HG02885 (cell line): ENCODE results near the gene ZBTB7B.

Experiments used
- ATAC-seq: cut with Tn5 transposase; IDR thresholded peaks from one replicate; pipeline ENCODE4 v1.9.1; 2021; ENCODE audit warnings: mild to moderate bottlenecking; ENCODE audit not compliant: unreplicated experiment, poor library complexity

ZBTB7B gene

DNA sequence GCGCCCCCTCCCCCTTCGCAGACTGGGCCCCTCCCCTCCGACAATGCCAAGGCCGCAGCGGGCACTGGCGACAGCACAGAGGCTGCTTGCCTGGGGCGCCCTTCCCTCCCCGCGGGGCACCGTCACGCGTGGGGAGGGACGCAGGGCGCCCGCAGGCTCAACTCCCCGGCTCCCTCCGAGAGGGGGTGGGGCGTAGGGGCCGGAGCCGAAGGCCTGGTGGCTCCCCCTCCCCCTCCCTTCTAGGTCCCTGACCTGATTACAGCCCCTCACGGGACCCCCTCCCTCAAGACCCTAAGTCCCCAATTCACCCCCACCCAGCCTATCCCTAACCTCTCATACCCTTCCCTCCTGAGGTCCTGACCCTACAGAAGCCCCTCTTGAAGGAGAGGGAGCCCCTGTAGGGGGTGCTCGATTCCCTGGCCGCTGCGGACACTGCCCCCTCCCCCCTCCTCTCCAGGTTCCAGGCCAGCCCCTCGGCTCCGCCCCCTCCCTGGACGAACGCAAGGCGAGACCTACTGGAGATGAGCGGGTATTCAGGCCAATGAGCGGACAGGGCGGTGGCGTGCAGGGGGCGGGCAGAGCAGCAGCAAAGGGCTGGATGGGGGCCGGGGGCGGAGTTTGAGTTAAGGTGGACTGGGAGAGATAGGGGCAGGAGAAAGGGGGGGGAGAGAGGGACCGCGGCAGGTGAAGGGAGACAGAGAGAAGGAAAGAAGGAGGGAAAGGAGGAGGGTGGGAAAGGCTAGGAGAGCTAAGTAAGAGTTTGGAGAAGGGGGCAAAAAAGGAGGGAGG lies 733 bp upstream of the ZBTB7B start:
- peak; percentile 70 for ATAC-seq

DNA sequence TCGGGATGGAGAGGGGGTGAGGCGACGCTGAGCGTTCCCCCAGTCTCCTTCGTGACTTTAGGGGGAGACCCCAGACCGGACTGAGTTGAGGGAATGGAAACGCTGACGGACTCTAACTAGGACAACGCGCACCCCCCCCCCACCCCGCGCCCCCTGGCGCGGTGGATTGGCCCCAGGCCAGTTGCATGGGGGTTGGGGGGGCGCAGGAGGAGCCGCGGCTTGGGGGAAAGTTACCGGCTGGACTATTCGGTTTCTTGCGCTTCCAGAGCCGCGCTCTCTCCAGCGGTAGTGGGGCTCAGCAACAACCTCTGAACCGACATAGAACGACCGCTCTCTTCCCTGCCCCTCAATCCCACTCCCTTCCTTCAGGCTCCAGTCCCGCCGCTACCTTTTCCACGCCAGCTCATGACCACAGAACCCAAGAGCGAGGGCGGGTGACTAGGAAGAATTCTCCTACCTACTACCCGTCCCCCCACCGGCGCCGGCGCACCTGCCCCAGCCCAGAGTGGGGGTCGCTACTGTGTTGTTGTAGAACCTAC lies 694 bp downstream of the ZBTB7B start:
- ATAC-seq: no peak

DNA sequence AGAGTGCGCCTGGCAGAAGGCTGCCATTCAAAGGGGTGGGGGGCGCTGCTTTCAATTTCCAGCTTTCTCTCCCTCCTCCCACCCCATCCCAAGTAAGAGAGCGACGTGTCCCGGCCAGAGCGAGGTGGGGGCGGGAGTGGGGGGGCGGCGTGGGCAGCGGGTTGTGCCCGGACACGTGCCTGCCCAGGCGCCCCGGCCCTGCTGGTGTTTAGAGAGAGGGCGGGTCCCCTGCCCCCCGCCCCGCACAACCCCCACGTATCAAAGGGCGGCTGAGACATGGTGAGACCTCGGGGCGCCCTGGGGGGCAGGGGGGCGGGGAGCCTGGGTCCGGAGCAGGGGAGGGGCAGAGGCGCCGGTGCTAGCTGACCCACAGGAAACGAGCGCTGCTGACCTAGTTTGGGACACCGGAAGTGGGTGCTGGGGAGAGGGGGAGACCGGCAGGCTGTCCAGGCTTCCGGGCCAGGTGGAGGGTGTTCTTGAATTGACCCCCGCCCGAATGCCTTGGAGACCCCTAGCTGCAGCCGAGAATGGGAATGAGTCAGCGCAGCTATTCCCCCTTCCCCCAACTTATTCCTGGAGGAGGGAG lies 1.3 kb downstream of the ZBTB7B start:
- no peak for ATAC-seq

DNA sequence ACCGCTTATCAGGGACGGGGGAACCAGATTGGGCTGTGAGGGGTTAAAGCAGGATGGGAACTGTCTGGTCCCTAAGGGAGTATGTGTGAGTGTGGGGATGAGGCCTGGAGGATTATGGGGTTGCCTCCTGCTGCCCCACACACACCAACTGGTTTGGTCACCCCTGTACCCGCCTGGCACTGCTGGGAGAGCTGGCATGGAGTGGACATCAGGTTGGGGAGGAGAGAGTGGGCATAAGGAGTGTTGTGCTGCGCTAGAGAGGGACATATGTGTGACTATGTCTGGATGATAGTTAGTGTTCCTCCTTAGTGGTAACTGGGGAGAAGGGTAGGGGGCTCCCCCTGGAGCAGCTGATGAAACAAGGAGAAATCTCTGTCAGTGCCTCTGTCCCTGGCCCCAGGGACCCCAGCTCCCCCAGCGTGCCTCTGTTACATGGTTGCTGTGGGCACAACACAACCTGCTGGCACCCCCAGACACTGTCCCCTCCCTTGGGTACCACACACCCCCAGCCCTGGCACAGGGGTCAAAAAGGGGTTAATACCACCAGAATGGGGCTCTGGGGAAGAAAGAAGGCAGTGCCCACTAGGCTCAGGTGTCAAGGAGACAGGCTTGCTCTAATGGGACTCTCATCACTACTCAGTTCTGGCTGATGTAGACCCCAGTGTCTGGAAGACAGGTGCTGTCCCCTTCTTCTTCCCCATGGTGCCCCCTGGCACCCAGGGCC lies 1.9 kb downstream of the ZBTB7B start:
- ATAC-seq: no peak

DNA sequence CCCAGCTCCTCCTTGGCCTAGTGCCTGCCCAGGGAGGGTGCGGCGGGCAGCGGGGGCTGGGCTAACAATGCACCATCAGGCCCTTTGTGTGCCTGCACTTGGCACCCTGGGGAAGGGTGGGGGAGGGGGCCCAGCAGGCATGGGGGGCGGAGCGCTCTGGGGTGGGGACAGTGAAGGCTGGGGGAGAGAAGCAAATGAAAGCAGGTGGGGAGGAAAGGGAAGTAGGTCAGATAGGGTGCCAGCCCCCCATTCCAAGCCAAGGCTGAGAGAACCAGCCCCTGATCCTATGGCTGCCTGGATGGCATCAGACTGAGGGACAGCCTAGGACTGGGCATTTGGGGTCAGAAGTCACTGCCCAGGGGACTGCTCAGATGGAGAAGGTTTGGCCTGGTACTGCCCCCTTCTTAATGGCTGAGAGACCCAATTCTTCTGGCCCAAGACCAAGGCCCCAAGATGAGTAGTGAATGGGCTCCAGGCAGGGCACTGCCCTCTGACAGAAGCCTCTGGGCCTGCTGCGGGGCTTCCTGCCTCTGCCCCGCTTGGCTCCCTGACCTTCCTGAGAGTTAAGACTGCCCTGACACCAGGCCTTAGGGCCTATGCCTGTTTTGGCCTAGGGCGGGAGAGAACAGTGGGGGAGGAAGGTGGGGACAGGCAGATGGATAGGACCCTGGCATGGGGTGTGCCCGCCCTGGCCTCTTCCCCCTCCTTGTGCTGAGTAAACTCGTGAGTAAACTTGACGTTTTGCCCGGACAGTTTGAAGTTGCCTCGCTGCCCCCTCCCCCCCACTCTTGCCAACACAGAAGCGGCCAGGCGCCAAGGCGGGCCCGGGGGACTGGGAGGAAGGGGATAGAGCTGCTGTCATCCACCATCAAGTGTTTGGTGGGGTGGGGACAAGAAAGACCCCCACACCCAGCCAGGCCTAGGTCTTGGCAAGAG lies 2.7 kb downstream of the ZBTB7B start:
- ATAC-seq: no peak

DNA sequence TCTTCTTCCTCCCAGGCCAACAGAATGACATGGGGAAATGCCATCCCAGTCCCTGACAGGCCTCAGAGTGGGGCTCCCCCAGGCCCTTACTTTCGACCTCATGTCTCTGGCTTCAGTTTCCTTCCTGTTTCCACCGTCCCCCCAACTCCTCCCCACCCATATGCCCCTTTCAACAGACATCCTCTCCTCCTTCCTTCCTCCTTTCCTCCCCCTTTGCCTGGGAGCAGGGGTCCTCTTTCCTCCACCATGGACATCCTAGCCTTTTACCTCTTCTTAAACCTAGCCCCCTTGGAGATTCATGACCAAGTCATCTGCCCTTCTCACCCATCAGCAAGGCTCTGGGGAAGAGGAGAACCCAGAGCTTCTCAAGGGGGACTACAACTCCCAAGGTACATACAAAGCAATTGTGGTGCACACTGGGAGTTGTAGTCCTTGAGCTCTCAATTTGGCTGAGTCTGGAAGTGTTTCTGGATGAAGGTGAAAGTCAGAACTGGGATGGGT lies 4.0 kb downstream of the ZBTB7B start:
- ATAC-seq: no peak

DNA sequence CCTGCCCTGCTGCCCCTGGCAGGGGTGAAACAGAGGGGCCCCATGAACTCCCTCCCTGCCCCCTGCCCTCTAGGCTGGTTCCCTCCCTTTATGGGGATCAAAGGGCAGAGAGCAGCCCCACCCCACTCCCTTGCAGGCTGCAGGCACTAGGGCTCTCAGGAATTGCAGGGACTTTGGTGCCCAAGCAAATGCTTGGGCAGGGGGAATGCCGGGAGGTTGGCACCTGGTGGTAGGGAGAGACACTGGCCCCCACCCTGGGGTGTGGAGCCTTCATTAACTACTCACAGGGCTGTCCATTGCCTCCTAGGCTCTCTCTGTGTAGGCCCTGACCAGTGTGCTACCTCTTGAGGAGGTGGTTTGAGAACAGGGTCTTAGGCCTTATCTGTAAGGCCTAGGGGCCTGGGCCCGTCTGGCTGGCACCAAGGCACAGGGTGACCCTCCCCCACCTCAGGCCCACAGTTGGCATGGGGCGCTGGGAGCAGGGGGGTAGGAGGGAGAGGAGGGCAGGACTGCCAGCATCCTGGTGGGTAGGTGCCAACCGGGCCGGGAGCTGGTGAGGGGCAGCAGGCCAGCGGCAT lies 4.7 kb downstream of the ZBTB7B start:
- ATAC-seq: no peak

DNA sequence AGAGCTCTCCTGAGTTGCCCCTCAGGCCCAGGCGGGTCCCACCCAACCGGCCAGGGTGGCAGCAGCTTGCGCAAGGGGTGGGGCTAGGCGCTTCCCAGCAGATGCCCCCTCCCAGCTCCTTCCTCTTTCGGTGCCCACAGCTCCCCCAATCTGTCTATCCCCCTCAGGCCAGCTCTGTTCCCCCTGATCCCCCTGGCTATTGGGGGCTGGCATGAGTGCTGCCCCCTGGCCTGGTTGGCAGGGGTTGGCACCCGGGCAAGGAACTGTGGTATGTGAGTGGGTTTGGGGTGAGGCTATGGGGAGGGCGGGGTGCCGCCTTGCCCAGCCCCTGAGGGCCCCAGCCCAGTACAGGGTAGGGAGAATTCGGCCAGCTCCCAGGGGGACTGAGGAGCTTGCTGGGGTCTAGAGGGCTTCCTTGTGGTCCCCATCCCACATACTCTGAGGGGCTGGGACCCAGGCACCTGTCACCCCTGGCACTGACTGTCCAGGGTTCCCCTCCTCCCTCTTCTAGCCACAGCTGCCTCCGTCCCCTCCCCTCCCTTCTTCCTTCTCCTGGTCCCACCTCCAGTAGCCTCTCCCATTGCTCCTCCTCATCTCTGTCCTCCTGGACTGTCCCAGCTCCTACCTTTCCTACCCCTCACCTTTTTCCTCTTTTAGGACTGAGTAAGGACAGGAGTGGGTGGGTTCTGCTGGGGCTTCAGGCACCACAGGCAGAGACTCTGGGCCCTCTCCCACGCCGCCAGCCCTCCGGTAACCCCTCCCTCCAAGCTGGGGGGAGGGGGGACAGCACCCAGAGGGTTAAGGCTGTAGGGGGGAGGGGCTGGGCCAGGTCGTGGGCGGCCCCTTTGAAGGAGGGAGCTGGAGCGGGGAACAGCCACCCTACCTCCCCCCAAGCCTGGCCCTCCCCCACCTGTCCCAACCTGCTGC lies 5.7 kb downstream of the ZBTB7B start:
- ATAC-seq: no peak

DNA sequence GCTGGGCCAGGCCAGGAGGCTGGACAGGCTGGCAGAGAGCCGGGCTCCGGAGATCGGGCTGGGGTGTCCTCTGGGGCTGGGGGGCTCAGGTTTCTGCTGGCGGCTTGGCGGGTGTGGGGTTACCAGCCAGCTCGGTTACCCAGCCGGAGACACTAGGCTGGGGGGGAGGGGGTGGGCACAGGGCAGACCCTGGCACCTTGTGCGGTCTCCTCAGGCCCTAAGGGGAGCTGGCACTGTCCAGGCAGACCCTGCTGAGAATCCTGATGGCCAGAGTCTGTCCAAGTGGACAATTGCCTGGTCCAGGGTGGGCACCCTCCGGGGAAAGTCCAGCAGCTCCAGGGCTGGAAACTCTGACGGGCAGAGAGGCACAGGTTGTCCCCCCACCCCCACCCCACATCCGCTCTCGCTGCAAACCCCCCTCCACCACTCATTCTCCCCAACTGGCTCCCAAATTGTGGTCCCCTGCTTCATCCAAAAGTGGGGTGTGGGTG lies 6.7 kb downstream of the ZBTB7B start:
- ATAC-seq: no peak

DNA sequence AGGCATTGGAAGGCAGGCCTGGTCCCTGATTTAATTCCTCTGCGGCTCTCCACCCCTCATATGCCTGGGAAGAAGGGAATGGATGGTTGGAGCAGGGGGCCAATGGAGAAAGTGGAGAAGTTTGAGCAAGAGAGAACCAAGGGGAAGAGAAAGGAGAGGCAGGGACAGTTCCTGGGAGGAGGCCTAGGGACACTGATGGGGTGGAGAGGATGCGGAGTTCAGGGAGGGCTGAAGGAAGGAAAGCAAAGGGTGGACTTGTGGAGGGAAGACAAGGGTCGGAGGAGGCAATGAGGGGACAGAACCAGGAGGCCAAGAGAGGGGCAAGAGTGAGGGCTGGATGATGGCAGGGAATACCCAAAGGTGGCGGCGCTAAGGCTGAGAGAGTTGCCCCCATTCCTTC lies 7.1 kb downstream of the ZBTB7B start:
- no peak for ATAC-seq

DNA sequence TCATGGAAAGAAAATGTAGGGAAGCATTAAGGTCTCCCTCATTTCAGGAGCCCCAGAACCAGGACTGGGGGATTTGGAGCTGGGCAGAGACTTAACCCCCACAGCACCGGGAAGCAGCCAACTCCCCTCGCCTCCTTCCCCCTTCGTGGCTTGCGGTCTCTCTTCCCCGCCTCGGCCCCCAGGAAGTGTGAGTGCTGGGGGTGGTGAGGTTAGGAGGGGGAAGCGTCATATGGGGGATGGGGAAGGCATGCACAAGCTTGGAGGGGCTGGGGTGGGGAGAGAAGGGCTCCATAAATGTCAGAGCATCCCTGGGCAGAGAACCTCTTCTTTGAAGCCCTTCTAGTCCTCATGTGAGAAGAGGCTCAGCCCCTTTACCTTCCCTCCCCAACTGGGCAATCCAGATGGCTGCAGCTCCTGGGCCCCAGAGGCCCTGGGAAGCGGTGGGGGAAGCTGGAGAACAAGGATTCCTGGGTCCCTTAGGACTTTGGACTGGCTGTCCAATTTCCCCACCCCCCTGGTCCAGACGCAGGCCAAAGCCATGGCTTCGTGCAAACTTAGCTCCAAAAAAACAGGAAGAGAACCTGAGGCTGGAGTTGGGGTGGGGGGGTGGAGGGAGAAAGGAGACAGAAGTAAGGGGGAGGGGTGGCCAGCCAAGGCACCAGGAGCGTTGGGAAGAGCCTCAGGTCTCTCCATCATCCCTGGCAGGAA lies 7.8 kb downstream of the ZBTB7B start:
- ATAC-seq: no peak

DNA sequence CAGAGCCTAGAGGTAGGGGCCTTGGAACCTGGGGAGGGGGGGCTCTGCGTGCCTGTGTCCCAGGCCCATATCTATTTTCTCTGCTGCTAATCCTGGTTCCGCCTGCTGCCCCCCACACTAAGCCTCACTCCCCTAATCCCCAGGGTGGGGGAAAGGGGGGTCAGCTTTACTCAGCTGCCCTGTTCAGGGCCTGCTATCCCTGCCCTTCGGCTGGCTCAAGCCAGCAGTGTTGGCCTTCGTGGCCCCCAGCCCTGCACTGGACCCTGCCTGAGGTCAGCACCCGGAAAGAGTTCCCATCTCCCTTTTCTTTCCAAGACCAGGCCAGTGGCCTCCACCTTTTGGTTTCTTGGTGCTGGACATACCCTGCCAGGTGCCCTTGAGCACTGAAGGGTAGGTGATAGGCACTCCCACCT lies 8.4 kb downstream of the ZBTB7B start:
- ATAC-seq: no peak

DNA sequence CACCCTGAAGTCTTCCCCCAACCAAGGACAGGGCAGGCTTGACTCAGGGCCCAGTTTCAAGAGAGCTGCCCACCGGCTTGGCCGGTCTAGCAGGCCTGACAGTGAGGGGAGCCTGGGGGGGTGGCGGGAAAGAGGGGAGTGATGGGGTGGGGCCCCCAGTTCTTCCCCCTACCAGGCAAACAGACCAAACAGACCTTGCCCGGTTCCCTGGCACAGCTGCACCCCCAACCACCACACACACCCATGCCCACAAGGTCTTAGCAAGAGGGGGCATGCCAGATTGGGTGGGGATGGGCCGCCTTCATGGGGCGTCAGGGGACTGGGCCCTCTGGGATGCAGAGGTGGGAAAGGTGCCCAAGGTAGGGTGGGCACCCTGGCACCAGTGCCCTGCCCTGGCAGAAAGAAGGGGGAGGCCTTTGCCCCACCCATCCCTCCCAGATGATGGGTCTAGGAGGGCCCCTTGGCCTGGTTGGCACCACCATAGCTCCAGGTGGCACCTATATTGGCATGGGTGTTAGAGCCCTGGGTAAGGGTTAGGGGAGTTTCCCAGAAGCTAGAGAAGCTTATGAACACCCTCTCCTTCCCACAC lies 8.9 kb downstream of the ZBTB7B start:
- no peak for ATAC-seq

DNA sequence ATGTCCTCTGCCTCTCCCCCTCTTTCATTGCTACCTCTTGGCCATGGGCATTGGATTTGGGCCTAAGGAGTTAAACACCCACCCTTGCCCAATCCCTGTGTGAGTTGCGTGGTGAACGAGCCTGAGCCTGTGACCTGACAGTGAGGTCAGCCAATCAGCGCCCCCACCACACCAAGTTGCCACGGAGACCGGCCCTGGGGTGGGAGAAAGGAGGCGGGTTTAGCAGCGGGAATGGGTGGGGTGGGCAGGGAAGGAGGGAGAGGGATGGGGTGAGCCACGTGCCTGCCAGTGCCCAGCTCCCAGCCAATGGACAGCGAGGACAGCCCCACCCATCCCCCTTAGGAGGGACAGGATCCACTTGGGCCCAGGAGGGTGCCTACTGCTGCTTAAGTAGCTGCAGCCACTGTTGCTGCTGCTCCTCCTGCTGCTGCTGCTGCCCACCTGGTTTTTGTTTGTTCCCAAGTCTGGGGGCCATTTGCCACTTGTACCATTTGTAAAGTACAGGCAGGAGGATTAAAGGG lies 9.5 kb downstream of the ZBTB7B start:
- ATAC-seq: no peak

DNA sequence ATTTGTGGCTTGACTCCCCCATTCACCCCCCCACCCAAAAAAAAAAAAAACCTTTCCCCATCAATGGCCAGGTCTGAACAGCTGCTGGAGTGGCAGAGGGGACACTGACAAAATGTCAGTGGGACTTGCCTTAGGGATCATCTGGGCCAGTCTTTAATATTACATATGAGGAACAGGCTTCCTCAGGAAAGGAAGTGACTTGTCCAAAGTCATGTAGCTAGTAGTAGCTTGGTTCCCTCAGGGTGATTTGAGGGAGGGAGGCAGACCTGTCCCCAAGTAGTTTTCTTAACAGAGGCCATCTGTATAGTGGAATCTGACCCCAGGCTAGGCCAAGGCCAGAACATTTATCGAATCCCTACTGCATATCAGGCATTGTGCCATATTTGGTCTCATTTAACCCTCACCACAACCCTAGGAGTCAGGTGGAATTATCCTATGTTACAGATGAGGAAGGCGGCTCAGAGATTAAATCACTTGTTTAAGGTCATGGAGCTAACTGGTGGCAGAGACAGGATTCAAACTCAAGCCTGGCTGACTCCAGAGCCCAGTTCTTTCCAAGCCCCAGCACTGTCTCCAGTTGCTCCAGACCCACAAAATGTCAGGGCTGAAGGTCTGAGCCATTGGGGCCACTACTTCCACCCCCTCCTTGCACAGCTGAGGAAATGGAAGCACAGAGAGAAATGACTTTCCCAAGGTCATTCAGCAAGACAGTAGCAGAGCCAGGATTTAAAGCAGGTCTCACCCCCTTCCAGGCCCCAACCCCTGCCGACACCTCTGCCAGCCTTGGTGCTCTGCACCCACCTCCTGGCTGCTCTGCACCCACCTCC lies 10.4 kb downstream of the ZBTB7B start:
- no peak for ATAC-seq

DNA sequence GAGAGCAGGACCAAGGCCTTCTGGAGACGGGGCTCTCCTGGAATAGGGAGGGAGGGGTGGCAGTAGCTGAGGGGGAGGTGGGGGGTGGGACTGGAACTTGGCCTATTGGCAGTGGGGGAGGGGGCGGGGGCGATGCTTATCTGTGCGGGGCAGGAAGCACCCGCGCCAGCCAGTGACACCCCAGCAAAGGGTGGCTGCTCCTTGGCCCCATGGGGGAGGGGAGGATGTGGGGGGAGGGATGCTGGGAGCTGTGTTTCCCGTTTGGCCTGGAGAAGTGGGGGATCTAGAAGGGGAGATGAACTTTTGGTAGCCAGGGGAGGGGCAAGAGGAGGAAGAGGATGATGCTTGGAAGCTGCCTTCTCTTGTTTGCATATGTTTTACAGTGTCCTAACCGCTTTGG lies 11.0 kb downstream of the ZBTB7B start:
- ATAC-seq: no peak
